Measurements from ENCODE around the gene QRICH2. TPM values are rescaled to one million over a fixed set of nuclear protein-coding genes. Genes with fewer than 3 reads are reported as not detected.

QRICH2 gene

Small RNA genes within 50 kb of the gene (small RNA-seq; reads per million reads assigned to genes)
- gene RF00019 (not detected), gene RNU6-24P (not detected)

Data from skeletal muscle satellite cell (primary cell).